Adrenal gland (tissue), 12 donors: Measurements from ENCODE around the gene PHACTR3. TPM values are rescaled to one million over a fixed set of nuclear protein-coding genes. Genes with fewer than 3 reads are reported as not detected.

Source experiments
- DNase-seq, 7 donors: peaks; one replicate each; pipeline ENCODE4 v3.0.0-alpha.2; 2019 to 2020
- H3K27ac ChIP-seq, 5 donors: fragments of 200-600 bp; sonication (generic) in 4 of 5; 1 replicate in 3 of 5; 2 replicates in 2 of 5; pipeline versions ENCODE4 v1.5.1 to v1.8.0; 2016 to 2020; ENCODE audit warnings: mild to moderate bottlenecking in 1 of 5
- H3K27me3 ChIP-seq: fragments of 200-600 bp; 2 replicates; pipeline ENCODE4 v1.8.0; 2021
- H3K36me3 ChIP-seq, 2 donors: fragments of 200-600 bp; replicated peaks in 1 of 2; 1 replicate in 1 of 2; 2 replicates in 1 of 2; pipeline versions ENCODE4 v1.5.1 to v1.8.0; 2018 to 2022
- H3K4me1 ChIP-seq, 2 donors: fragments of 200-600 bp; replicated peaks in 1 of 2; 1 replicate in 1 of 2; 2 replicates in 1 of 2; pipeline versions ENCODE4 v1.5.1 to v1.8.0; 2018 to 2021
- H3K4me3 ChIP-seq, 4 donors: fragments of 200-600 bp; sonication (generic) in 3 of 4; one replicate each; pipeline ENCODE4 v1.5.1; 2016 to 2018
- H3K9me3 ChIP-seq, 3 donors: fragments of 200-600 bp; sonication (generic) in 1 of 3; replicated peaks in 1 of 3; 1 replicate in 2 of 3; 2 replicates in 1 of 3; pipeline versions ENCODE4 v1.5.1 to v1.8.0; 2016 to 2021
- CTCF ChIP-seq, 6 experiments: fragments of 450-650 bp in 4 of 6; fragments of 200-600 bp in 2 of 6; sonication (generic) in 1 of 6; IDR thresholded peaks; 1 replicate in 5 of 6; 2 replicates in 1 of 6; pipeline versions ENCODE4 v1.5.1 to v1.8.0; 2016 to 2021; ENCODE audit warnings: antibody characterized with exemption in 6 of 6, mild to moderate bottlenecking in 2 of 6, moderate library complexity in 1 of 6
- POLR2A ChIP-seq, 2 donors: fragments of 450-650 bp; IDR thresholded peaks; one replicate each; pipeline ENCODE4 v1.6.1; 2017; ENCODE audit warnings: antibody characterized with exemption in 2 of 2, mild to moderate bottlenecking in 2 of 2, moderate library complexity in 1 of 2
- WGBS, 4 donors: extraction: QIAGEN DNeasy Blood & Tissue Kit in 2 of 4; methylation state at CpG; one replicate each; pipeline versions ENCODE4 v1.1.5 to v1.1.7; 2013 to 2017; 5-methylcytosine and 5-hydroxymethylcytosine counted together
- intact Hi-C, 2 donors: fragments of 100-400 bp; cut with DNase I; formaldehyde crosslinking; loops; one replicate each; pipeline versions ENCODE4 v1.14.1 to v1.15.0; 2022 to 2023
- polyA plus RNA-seq, 3 donors: library from polyadenylated mRNA; stranded (reverse); fragments of 200-250 nt in 2 of 3; fragments of 350-450 nt in 1 of 3; fragmentation: Illumina TruSeq in 1 of 3; extraction: RNeasy Lipid Tissue Mini Kit (QIAGEN cat#74804) in 1 of 3; gene quantifications; one replicate each; pipeline ENCODE4 v1.2.3, GENCODE V29; 2013 to 2014
- total RNA-seq, 9 donors: library from RNA; depleted of rRNA in 4 of 9; stranded (reverse); fragments of >200 nt in 4 of 9; fragments of 120-200 nt in 1 of 9; fragmentation: NEBNext Ultra II Directional in 1 of 9; extraction: Animal tissue kit (Norgen Biotek cat#: 25700) in 1 of 9; gene quantifications; one replicate each; pipeline versions ENCODE4 v1.1.0 to v1.2.4, GENCODE V29; 2013 to 2023
- donor health status: healthy with polysubstance abuse.
- donor health status: Bipolar disorder and iron deficiency.
- donor health status: DM: yes; HTN: yes; CAD: no.
- donor health status: DM: no; HTN: no; CAD: no.
- donor health status: DM: no; HTN: no; CAD: no.
- donor health status: DM: yes; HTN: yes; CAD: no.

PHACTR3 gene
- total and polyA plus RNA-seq, 12 donors, result 0.17 to 4.5 (median 0.81) TPM

GRCh38 chr20:59861401-59861800, 257.1 kb downstream of the PHACTR3 start:
- DNase-seq, result no peak
- no peak overlapping the region for H3K4me3 ChIP-seq
- H3K27ac ChIP-seq, result no peak overlapping the region
- intact Hi-C loops, result no loop called here
- TF ChIP-seq POLR2A (IDR thresholded peaks at IDR 0.05) (no peak), CTCF (IDR thresholded peaks at IDR 0.05) (no peak)
- no peaks in the 10 kb centered on the region for H3K9me3 ChIP-seq
- 55 to 76% (median 67%) methylated on average over 4 of the region's 4 CpGs for WGBS, 4 donors
- no peaks in the 10 kb centered on the region for H3K4me1 ChIP-seq
- no peaks in the 10 kb centered on the region for H3K36me3 ChIP-seq
- no peaks in the 10 kb centered on the region for H3K27me3 ChIP-seq

DNA sequence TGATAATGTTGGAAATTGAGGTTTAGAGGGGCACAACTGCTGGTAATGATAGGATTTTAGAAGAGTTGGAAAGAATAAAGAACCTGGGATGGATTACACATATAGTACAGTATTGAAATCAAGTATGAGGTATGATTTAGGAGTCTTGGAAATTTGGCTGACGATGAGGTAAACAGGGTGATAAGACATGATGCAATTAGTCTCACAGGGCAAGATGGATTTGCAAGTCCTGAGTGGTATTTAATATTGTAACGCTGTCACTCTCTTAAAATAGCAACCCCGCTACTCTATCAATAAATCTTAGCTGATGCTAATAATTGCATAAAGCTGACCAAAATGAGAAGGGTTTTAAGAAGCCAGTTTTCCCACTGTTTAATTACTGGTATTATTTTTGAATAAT, 258.7 kb downstream of the PHACTR3 start:
- H3K36me3 ChIP-seq, result no peaks in the 10 kb centered on the region
- no peak for DNase-seq
- 84 to 92% (median 87%) methylated on average over 3 of the region's 3 CpGs for WGBS, 4 donors
- H3K4me1 ChIP-seq, result no peaks in the 10 kb centered on the region
- TF ChIP-seq CTCF (IDR thresholded peaks at IDR 0.05) (no peak), POLR2A (IDR thresholded peaks at IDR 0.05) (no peak)
- no peak overlapping the region for H3K27ac ChIP-seq
- no peak overlapping the region for H3K4me3 ChIP-seq
- no peaks in the 10 kb centered on the region for H3K27me3 ChIP-seq
- intact Hi-C loops, result no loop called here
- no peaks in the 10 kb centered on the region for H3K9me3 ChIP-seq

GRCh38 chr20:59864726-59865125, 260.4 kb downstream of the PHACTR3 start:
- no peak for TF ChIP-seq CTCF (IDR thresholded peaks at IDR 0.05)
- H3K9me3 ChIP-seq, result no peaks in the 10 kb centered on the region
- WGBS, 4 donors, result 82 to 93% (median 88%) methylated on average over 1 of the region's 1 CpG
- H3K4me1 ChIP-seq, result no peaks in the 10 kb centered on the region
- intact Hi-C loops, result no loop called here
- H3K27ac ChIP-seq, result no peak overlapping the region
- no peaks in the 10 kb centered on the region for H3K36me3 ChIP-seq
- no peak overlapping the region for H3K4me3 ChIP-seq
- DNase-seq, result no peak
- H3K27me3 ChIP-seq, result no peaks in the 10 kb centered on the region

GRCh38 chr20:59866338-59866737, 262.0 kb downstream of the PHACTR3 start:
- 67 to 82% (median 70%) methylated on average over 3 of the region's 3 CpGs for WGBS, 4 donors
- no peaks in the 10 kb centered on the region for H3K27me3 ChIP-seq
- TF ChIP-seq POLR2A (IDR thresholded peaks at IDR 0.05) (no peak), CTCF (IDR thresholded peaks at IDR 0.05) (no peak)

More at GRCh38 chr20:59866338-59866737, 262.0 kb downstream of the PHACTR3 start:
- intact Hi-C loops, result no loop called here
- Histone ChIP-seq H3K4me3 (no peak overlapping the region), H3K9me3 (no peaks in the 10 kb centered on the region), H3K4me1 (no peaks in the 10 kb centered on the region), H3K36me3 (no peaks in the 10 kb centered on the region), H3K27ac (no peak overlapping the region)
- no peak for DNase-seq
